Retinal pigment epithelial cell (primary cell): ENCODE data around the gene SLC29A1.

Source experiments
- DNase-seq: peaks from one replicate; pipeline ENCODE4 v3.0.0-alpha.2; 2010; ENCODE audit warnings: low read depth
- H3K4me3 ChIP-seq: 2 replicates; pipeline ENCODE4 v1.5.1; 2011; ENCODE audit warnings: mild to moderate bottlenecking, low read length, control low read depth, moderate library complexity
- TF ChIP-seq, protein P1 (sequence below): conservative IDR thresholded peaks from 2 replicates; pipeline ENCODE4 v1.5.1; 2011; ENCODE audit warnings: low read depth, low read length, control low read depth, inconsistent platforms

Gene SLC29A1

DNA sequence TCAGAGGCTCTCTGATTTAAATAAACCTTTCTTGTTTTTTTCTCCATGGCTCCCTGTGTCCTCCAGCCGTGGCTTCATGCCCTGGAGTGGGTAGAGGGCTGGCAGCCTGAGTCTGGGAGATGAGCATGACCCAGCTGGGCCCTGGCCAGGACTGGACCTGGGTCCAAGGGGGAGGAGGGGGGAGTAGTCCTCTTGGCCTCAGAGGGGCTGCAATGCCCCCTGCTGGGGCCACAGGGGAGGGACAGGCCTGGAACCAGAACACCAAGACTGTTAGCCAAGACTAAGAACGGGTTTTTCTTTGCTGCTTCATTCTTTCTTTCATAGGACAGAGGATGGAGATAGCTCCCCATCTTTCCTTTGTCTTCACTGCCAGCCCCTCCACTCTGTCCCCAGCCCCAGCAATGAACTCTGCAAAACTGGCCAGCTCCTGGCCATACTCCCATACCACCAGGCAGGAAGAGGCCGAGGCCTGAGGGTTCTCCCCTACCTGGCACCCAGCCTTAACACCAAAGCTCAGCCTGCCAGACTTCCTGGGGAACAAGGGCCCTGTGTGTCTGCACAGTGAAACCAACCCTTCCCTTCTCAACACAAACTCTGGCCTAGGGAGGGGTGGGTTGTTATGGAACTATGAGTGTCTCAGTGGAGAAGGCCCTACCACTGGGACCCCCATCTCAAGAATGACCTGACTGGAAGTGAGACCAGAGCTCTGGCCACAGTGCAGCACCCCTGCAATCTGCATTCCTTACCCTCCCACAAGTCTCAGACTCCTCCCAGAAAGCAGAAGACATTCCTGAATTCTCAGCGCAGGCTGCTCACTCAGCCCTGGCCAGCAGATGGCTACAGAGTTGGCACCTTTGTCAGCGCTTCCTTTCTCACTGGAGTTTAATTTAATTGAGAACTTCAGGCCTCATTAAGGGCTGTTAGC is 11.0 kb downstream of the SLC29A1 start:
- TF ChIP-seq, protein P1, sequence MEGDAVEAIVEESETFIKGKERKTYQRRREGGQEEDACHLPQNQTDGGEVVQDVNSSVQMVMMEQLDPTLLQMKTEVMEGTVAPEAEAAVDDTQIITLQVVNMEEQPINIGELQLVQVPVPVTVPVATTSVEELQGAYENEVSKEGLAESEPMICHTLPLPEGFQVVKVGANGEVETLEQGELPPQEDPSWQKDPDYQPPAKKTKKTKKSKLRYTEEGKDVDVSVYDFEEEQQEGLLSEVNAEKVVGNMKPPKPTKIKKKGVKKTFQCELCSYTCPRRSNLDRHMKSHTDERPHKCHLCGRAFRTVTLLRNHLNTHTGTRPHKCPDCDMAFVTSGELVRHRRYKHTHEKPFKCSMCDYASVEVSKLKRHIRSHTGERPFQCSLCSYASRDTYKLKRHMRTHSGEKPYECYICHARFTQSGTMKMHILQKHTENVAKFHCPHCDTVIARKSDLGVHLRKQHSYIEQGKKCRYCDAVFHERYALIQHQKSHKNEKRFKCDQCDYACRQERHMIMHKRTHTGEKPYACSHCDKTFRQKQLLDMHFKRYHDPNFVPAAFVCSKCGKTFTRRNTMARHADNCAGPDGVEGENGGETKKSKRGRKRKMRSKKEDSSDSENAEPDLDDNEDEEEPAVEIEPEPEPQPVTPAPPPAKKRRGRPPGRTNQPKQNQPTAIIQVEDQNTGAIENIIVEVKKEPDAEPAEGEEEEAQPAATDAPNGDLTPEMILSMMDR, result peak; percentile 94
- H3K4me3 ChIP-seq, result no peak overlapping the region
- no peak for DNase-seq

GRCh38 chr6:44235269-44235668 is 11.9 kb downstream of the SLC29A1 start:
- H3K4me3 ChIP-seq, result no peak overlapping the region
- DNase-seq, result no peak
- TF ChIP-seq, protein P1, result no peak

- no peak overlapping the region for H3K4me3 ChIP-seq
- TF ChIP-seq, protein P1, result no peak
- no peak for DNase-seq
Observed at GRCh38 chr6:44235891-44236516, 12.6 kb downstream of the SLC29A1 start.

- peak; percentile 91 for DNase-seq
- peak overlapping the region; percentile 64 for H3K4me3 ChIP-seq
- TF ChIP-seq, protein P1, result no peak
Observed at GRCh38 chr6:44237021-44237812, 13.8 kb downstream of the SLC29A1 start.

GRCh38 chr6:44237813-44238433 is 14.5 kb downstream of the SLC29A1 start:
- peak overlapping the region; percentile 64 for H3K4me3 ChIP-seq
- no peak for DNase-seq
- TF ChIP-seq, protein P1, result peak; percentile 81

- no peak for DNase-seq
- TF ChIP-seq, protein P1, result no peak
- no peak overlapping the region for H3K4me3 ChIP-seq
Observed at GRCh38 chr6:44238687-44239350, 15.4 kb downstream of the SLC29A1 start.
